HepG2 (cell line): ENCODE measurements around the gene MAPK13. TPM values are rescaled to one million over a fixed set of nuclear protein-coding genes. Genes with fewer than 3 reads are reported as not detected.

ENCODE experiments used
- ATAC-seq: fragments of 200-7000 bp; cut with Tn5 transposase; 3 replicates; pipeline ENCODE4 v1.9.1; 2020; ENCODE audit warnings: mild to moderate bottlenecking, moderate library complexity
- BruUV-seq: library from RNA; stranded (reverse); fragments of 400-500 nt; replicated peaks from 2 replicates; lab custom pipeline; 2021; lab: Mats Ljungman, UMichigan
- CTCF ChIA-PET: fragments of 300-600 bp; formaldehyde crosslinking; extraction: SDS; loops from one replicate; lab custom pipeline; 2021; ENCODE audit warnings: low total read pairs, inconsistent platforms, low intra/inter-chr PET ratio; lab: Yijun Ruan, JAX
- POLR2A ChIA-PET: fragments of 350-600 bp; sonication (Branson Sonifier 250); formaldehyde crosslinking; loops from one replicate; lab custom pipeline; 2020; ENCODE audit warnings: antibody characterized with exemption, inconsistent platforms; lab: Yijun Ruan, JAX
- DNase-seq: peaks from one replicate; pipeline ENCODE4 v3.0.0-alpha.2; 2015; ENCODE audit warnings: low spot score
- FAIRE-seq: peaks from 3 replicates; lab custom pipeline; 2011; peaks lifted over from hg19 to GRCh38; lab: Jason Lieb, UNC
- H2AFZ ChIP-seq: one replicate; pipeline ENCODE4 v1.6.1; 2011; ENCODE audit warnings: low read length, inconsistent platforms
- H3K27ac ChIP-seq: fragments of 300-600 bp; 3 replicates; pipeline ENCODE4 v1.8.0; 2011; ENCODE audit warnings: mixed run types, mild to moderate bottlenecking, mixed read lengths, low read length, inconsistent platforms; ENCODE audit not compliant: insufficient read depth; ENCODE audit errors: extremely low read length
- H3K27me3 ChIP-seq, 2 experiments: fragments of 200-600 bp in 1 of 2; 2 replicates in 1 of 2; 3 replicates in 1 of 2; pipeline versions ENCODE4 v1.6.0 to v1.8.0; 2011; ENCODE audit warnings: low read length in 2 of 2, mild to moderate bottlenecking in 2 of 2, moderate library complexity in 2 of 2, inconsistent platforms in 1 of 2; ENCODE audit not compliant: insufficient read depth in 2 of 2, control insufficient read depth in 1 of 2
- H3K36me3 ChIP-seq, 2 experiments: fragments of 200-600 bp in 1 of 2; replicated peaks in 1 of 2; 2 replicates in 1 of 2; 3 replicates in 1 of 2; pipeline versions ENCODE4 v1.5.1 to v1.8.0; 2011; ENCODE audit warnings: low read length in 2 of 2, inconsistent platforms in 1 of 2; ENCODE audit not compliant: insufficient read depth in 2 of 2, control insufficient read depth in 1 of 2
- H3K4me1 ChIP-seq: 2 replicates; pipeline ENCODE4 v1.5.1; 2012; ENCODE audit warnings: low read length, inconsistent platforms; ENCODE audit not compliant: insufficient read depth
- H3K4me2 ChIP-seq: 2 replicates; pipeline ENCODE4 v1.6.0; 2011; ENCODE audit warnings: low read depth, low read length, inconsistent platforms
- H3K4me3 ChIP-seq, 3 experiments: fragments of 200-600 bp in 1 of 3; sonication (generic), shearing (Covaris generic) in 1 of 3; replicated peaks in 1 of 3; 2 replicates each; pipeline ENCODE4 v1.5.1; 2011 to 2016; ENCODE audit warnings: low read length in 3 of 3, inconsistent platforms in 2 of 3, low read depth in 2 of 3, mild to moderate bottlenecking in 2 of 3, control low read depth in 1 of 3, mixed read lengths in 1 of 3; ENCODE audit not compliant: insufficient read depth in 1 of 3
- H3K79me2 ChIP-seq: one replicate; pipeline ENCODE4 v1.6.1; 2011; ENCODE audit warnings: low read length, inconsistent platforms; ENCODE audit not compliant: insufficient read depth
- H3K9ac ChIP-seq: 2 replicates; pipeline ENCODE4 v1.6.0; 2011; ENCODE audit warnings: mild to moderate bottlenecking, low read depth, low read length, inconsistent platforms; ENCODE audit not compliant: insufficient read depth
- H3K9me3 ChIP-seq: 2 replicates; pipeline ENCODE4 v1.5.1; 2012; ENCODE audit warnings: mild to moderate bottlenecking, low read length
- H4K20me1 ChIP-seq: 2 replicates; pipeline ENCODE4 v1.6.0; 2011; ENCODE audit warnings: inconsistent platforms, mild to moderate bottlenecking, low read length, moderate library complexity; ENCODE audit not compliant: insufficient read depth
- ATM ChIP-seq: fragments of 450-650 bp; IDR thresholded peaks from 2 replicates; pipeline ENCODE4 v1.7.1; 2017; ENCODE audit warnings: mild to moderate bottlenecking, borderline replicate concordance
- MED13 ChIP-seq: sonication (generic); formaldehyde crosslinking; IDR thresholded peaks from 2 replicates; pipeline ENCODE4 v1.5.0; 2020; ENCODE audit warnings: missing genetic modification reagents
- NFE2 ChIP-seq: sonication (generic); formaldehyde crosslinking; IDR thresholded peaks from 2 replicates; pipeline ENCODE4 v1.4.0; 2020; ENCODE audit warnings: missing genetic modification reagents
- NR2F6 ChIP-seq, 2 experiments: IDR thresholded peaks; 2 replicates each; pipeline ENCODE4 v1.6.1; 2016; ENCODE audit warnings: antibody characterized with exemption in 1 of 2, mild to moderate bottlenecking in 1 of 2
- PHF8 ChIP-seq: sonication (generic); formaldehyde crosslinking; IDR thresholded peaks from 2 replicates; pipeline ENCODE4 v1.5.0; 2020; ENCODE audit warnings: missing genetic modification reagents
- RFX5 ChIP-seq: IDR thresholded peaks from 2 replicates; pipeline ENCODE4 v1.6.1; 2011; ENCODE audit warnings: low read depth, low read length, improper control_type of control experiment
- TFDP1 ChIP-seq: IDR thresholded peaks from 2 replicates; pipeline ENCODE4 v1.6.1; 2016; ENCODE audit warnings: missing compliant biosample characterization, missing genetic modification reagents, borderline replicate concordance
- THAP7 ChIP-seq: sonication (generic); formaldehyde crosslinking; IDR thresholded peaks from 2 replicates; pipeline ENCODE4 v1.8.1; 2023; ENCODE audit warnings: mild to moderate bottlenecking, missing genetic modification reagents
- YEATS4 ChIP-seq: sonication (generic); formaldehyde crosslinking; IDR thresholded peaks from 2 replicates; pipeline ENCODE4 v1.4.0; 2020; ENCODE audit warnings: missing genetic modification reagents, borderline replicate concordance
- ZNF142 ChIP-seq: sonication (generic); formaldehyde crosslinking; IDR thresholded peaks from 2 replicates; pipeline ENCODE4 v1.4.0; 2020; ENCODE audit warnings: missing genetic modification reagents
- ZNF263 ChIP-seq: sonication (generic); formaldehyde crosslinking; IDR thresholded peaks from 2 replicates; pipeline ENCODE4 v1.4.0; 2020; ENCODE audit warnings: missing genetic modification reagents
- ZNF460 ChIP-seq: sonication (generic); formaldehyde crosslinking; IDR thresholded peaks from 2 replicates; pipeline ENCODE4 v1.5.1; 2020; ENCODE audit warnings: missing genetic modification reagents, mild to moderate bottlenecking, borderline replicate concordance
- ZSCAN5A ChIP-seq: sonication (generic); formaldehyde crosslinking; IDR thresholded peaks from 2 replicates; pipeline ENCODE4 v1.8.0; 2022; ENCODE audit warnings: mild to moderate bottlenecking, missing genetic modification reagents, borderline replicate concordance
- WGBS: methylation state at CpG from one replicate; pipeline ENCODE4 v1.1.6; 2017; ENCODE audit warnings: low lambda C conversion rate; 5-methylcytosine and 5-hydroxymethylcytosine counted together
- in situ Hi-C: cut with HindIII; loops from 2 replicates; pipeline ENCODE4 v1.10.0; 2017; ENCODE audit warnings: low pct_unique_long_range_greater_than_20kb; ENCODE audit not compliant: extremely low pct_ligation_motif_present
- intact Hi-C: fragments of 100-400 bp; cut with micrococcal nuclease; formaldehyde crosslinking; loops from one replicate; pipeline ENCODE4 v1.10.0; 2022; ENCODE audit not compliant: unreplicated experiment
- polyA plus RNA-seq, 8 experiments: library from polyadenylated mRNA; depleted of rRNA in 3 of 8; stranded (reverse) in 7 of 8; unstranded in 1 of 8; fragments of >200 nt; fragmentation: Illumina TruSeq in 4 of 8; extraction: Trizol in 4 of 8; gene quantifications; 2 replicates each; pipeline versions ENCODE4 v1.2.1 to v1.2.3, GENCODE V29; 2011 to 2016; ENCODE audit warnings: low read depth in 4 of 8, missing spikeins in 1 of 8, mixed read lengths in 1 of 8; ENCODE audit not compliant: insufficient read depth in 1 of 8
- total RNA-seq, 5 experiments: library from RNA; depleted of rRNA; stranded (reverse); fragments of >200 nt; fragmentation: Illumina TruSeq; extraction: Trizol; gene quantifications; 2 replicates each; pipeline ENCODE4 v1.2.3, GENCODE V29; 2016; ENCODE audit warnings: low read depth in 1 of 5

The MAPK13 gene
- total and polyA plus RNA-seq, 2 of the 13 experiments (the other 11 are each of a cell fraction or from before 2014, with no cell fraction given): 12.7 to 43.4 TPM

GRCh38 chr6:36094753-36095496 is 35.4 kb upstream of the MAPK13 start:
- no peaks in the 10 kb centered on the region for H3K27me3 ChIP-seq
- peaks cover 5 to 24% of the 10 kb centered on the region in 2 experiments for H3K36me3 ChIP-seq
- ATAC-seq (peak; percentile 94), FAIRE-seq (peak; percentile 68), DNase-seq (peak; percentile 81)
- no peak overlapping the region for H2AFZ ChIP-seq
- H3K4me1 ChIP-seq: peaks cover 34% of the 10 kb centered on the region
- H3K9me3 ChIP-seq: no peaks in the 10 kb centered on the region
- in situ Hi-C loops: loop anchor here (5.0 kb wide), 1 partner anchor 68 kb away; the partner anchor contains the start of gene MAPK14
- no peaks in the 10 kb centered on the region for H4K20me1 ChIP-seq
- intact Hi-C loops: loop anchor here (1.0 to 2.0 kb wide), 4 partner anchors 20 to 172 kb away; partner anchors contain the start of gene MAPK14
- peak overlapping the region; percentile 90 for H3K4me2 ChIP-seq
- CTCF ChIA-PET: interaction anchor here (1.3 to 2.5 kb wide), 4 partner anchors 19 to 146 kb away, joined by 4 to 52 read pairs (median 9); partner anchors contain the start of genes BRPF3 and MAPK14
- H3K4me3 ChIP-seq: peak overlapping the region in 1 of 3 experiments; percentile 61; a peak in 1 of 6 replicates
- H3K9ac ChIP-seq: peak overlapping the region; percentile 74
- 13% methylated on average over 9 of the region's 9 CpGs for WGBS
- BruUV-seq: no TSS peak
- H3K27ac ChIP-seq: peak overlapping the region; percentile 90
- H3K79me2 ChIP-seq: no peaks in the 10 kb centered on the region
- POLR2A ChIA-PET: interaction anchor here (1.0 to 6.6 kb wide), 12 partner anchors 9 to 121 kb away, joined by 3 to 163 read pairs (median 8); partner anchors contain the start of genes MAPK13 and MAPK14
- TF ChIP-seq MED13: no peak
- no peak for TF ChIP-seq ZSCAN5A (CRISPR knock-in tag)
- no peak for TF ChIP-seq ZNF460 (CRISPR knock-in tag)
- no peak for TF ChIP-seq NFE2
- TF ChIP-seq ZNF263 (CRISPR knock-in tag): peak; percentile 63; the same call in 1 of the 2 replicates
- no peak for TF ChIP-seq PHF8 (CRISPR knock-in tag)
- TF ChIP-seq ATM: no peak
- no peak for TF ChIP-seq NR2F6 (IDR thresholded peaks at IDR 0.05)
- TF ChIP-seq NR2F6 (CRISPR knock-in tag; IDR thresholded peaks at IDR 0.05): no peak
- no peak for TF ChIP-seq RFX5
- TF ChIP-seq YEATS4 (CRISPR knock-in tag): 0 out of 2 replicates have a peak, but pooled peaks have one; percentile 32
- no peak for TF ChIP-seq THAP7 (CRISPR knock-in tag)
- TF ChIP-seq TFDP1 (CRISPR knock-in tag): peak; percentile 46; the same call in 1 of the 2 replicates
- no peak for TF ChIP-seq ZNF142
